Stimulated activated naive B cell treated with anti-CD40 and anti-IgM and Interleukin-4, amounts not matched to agents 10 μg/mL and 1 μg/mL and 100 μg/mL, for 72 hours (primary cell): ENCODE data around the gene ROBO3.

Source experiments
- ATAC-seq, 2 donors: fragments of 150-1000 bp; cut with Tn5 transposase; replicated peaks; 2 replicates each; pipeline ENCODE4 v1.10.0; 2021; ENCODE audit warnings: moderate library complexity in 1 of 2
- DNase-seq: peaks from one replicate; pipeline ENCODE4 v3.0.0; 2021
- H3K27ac Mint-ChIP-seq: one replicate; pipeline ENCODE4 v1.8.0; 2022; ENCODE audit warnings: mild to moderate bottlenecking, mixed read lengths
- H3K27me3 Mint-ChIP-seq, 2 donors: one replicate each; pipeline ENCODE4 v1.8.0; 2022; ENCODE audit warnings: mixed read lengths in 2 of 2
- H3K36me3 Mint-ChIP-seq, 2 donors: one replicate each; pipeline ENCODE4 v1.8.0; 2022; ENCODE audit warnings: mixed read lengths in 2 of 2, mild to moderate bottlenecking in 1 of 2
- H3K4me1 Mint-ChIP-seq, 2 donors: one replicate each; pipeline ENCODE4 v1.8.0; 2022; ENCODE audit warnings: mixed read lengths in 2 of 2, mild to moderate bottlenecking in 1 of 2
- H3K4me3 Mint-ChIP-seq, 2 donors: one replicate each; pipeline ENCODE4 v1.8.0; 2022; ENCODE audit warnings: mild to moderate bottlenecking in 2 of 2, mixed read lengths in 2 of 2, moderate library complexity in 1 of 2
- H3K9me3 Mint-ChIP-seq, 2 donors: one replicate each; pipeline ENCODE4 v1.8.0; 2022; ENCODE audit warnings: mixed read lengths in 2 of 2, mild to moderate bottlenecking in 1 of 2

The ROBO3 gene

GRCh38 chr11:124875943-124876817, 10.9 kb downstream of the ROBO3 start:
- peak; percentile 70 for DNase-seq
- Mint-ChIP-seq H3K27me3 (peaks cover 81 to 84% of the 10 kb centered on the region in 2 donors), H3K27ac (peak overlapping the region; percentile 60), H3K4me3 (peak overlapping the region; percentile 83 to 86), H3K36me3 (no peaks in the 10 kb centered on the region), H3K9me3 (no peaks in the 10 kb centered on the region), H3K4me1 (peaks cover 14 to 25% of the 10 kb centered on the region in 2 donors)
- peak; percentile 91 to 94 for ATAC-seq

- Mint-ChIP-seq H3K4me3 (peak overlapping the region; percentile 83 to 86), H3K27me3 (peaks cover 77 to 79% of the 10 kb centered on the region in 2 donors), H3K9me3 (no peaks in the 10 kb centered on the region), H3K27ac (peak overlapping the region; percentile 60), H3K36me3 (no peaks in the 10 kb centered on the region), H3K4me1 (peaks cover 14 to 25% of the 10 kb centered on the region in 2 donors)
- ATAC-seq, result no peak
- no peak for DNase-seq
These were observed 11.8 kb downstream of the ROBO3 start for GRCh38 chr11:124876818-124877630.

- Mint-ChIP-seq H3K27ac (no peak overlapping the region), H3K9me3 (no peaks in the 10 kb centered on the region)
These were observed 12.3 kb downstream of the ROBO3 start for GRCh38 chr11:124877631-124877909.

GRCh38 chr11:124877910-124878758, 12.9 kb downstream of the ROBO3 start:
- Mint-ChIP-seq H3K4me3 (peak overlapping the region in 1 of 2 donors; percentile 47), H3K4me1 (peaks cover 14 to 25% of the 10 kb centered on the region in 2 donors), H3K36me3 (no peaks in the 10 kb centered on the region), H3K9me3 (no peaks in the 10 kb centered on the region), H3K27ac (no peak overlapping the region), H3K27me3 (peaks cover 66 to 68% of the 10 kb centered on the region in 2 donors)
- DNase-seq, result no peak
- no peak for ATAC-seq

More at GRCh38 chr11:124877631-124877909, 12.3 kb downstream of the ROBO3 start:
- H3K4me1 Mint-ChIP-seq, result peaks cover 14 to 25% of the 10 kb centered on the region in 2 donors
- peak overlapping the region; percentile 83 to 86 for H3K4me3 Mint-ChIP-seq
- no peak for ATAC-seq
- DNase-seq, result no peak
- no peaks in the 10 kb centered on the region for H3K36me3 Mint-ChIP-seq
- H3K27me3 Mint-ChIP-seq, result peaks cover 72 to 74% of the 10 kb centered on the region in 2 donors

GRCh38 chr11:124878759-124879492, 13.7 kb downstream of the ROBO3 start:
- Mint-ChIP-seq H3K9me3 (no peaks in the 10 kb centered on the region), H3K27me3 (peaks cover 61 to 62% of the 10 kb centered on the region in 2 donors), H3K27ac (no peak overlapping the region), H3K4me1 (peaks cover 14 to 25% of the 10 kb centered on the region in 2 donors), H3K4me3 (no peak overlapping the region), H3K36me3 (no peaks in the 10 kb centered on the region)
- ATAC-seq, result no peak
- no peak for DNase-seq

GRCh38 chr11:124879493-124880289, 14.5 kb downstream of the ROBO3 start:
- ATAC-seq (no peak), DNase-seq (no peak)
- Mint-ChIP-seq H3K4me1 (peaks cover 14 to 25% of the 10 kb centered on the region in 2 donors), H3K27me3 (peaks cover 58 to 62% of the 10 kb centered on the region in 2 donors), H3K36me3 (no peaks in the 10 kb centered on the region), H3K9me3 (no peaks in the 10 kb centered on the region), H3K4me3 (no peak overlapping the region), H3K27ac (no peak overlapping the region)

- DNase-seq (no peak), ATAC-seq (no peak)
- Mint-ChIP-seq H3K4me3 (no peak overlapping the region), H3K36me3 (no peaks in the 10 kb centered on the region), H3K9me3 (no peaks in the 10 kb centered on the region), H3K27me3 (peaks cover 54 to 58% of the 10 kb centered on the region in 2 donors), H3K27ac (no peak overlapping the region), H3K4me1 (peaks cover 14 to 25% of the 10 kb centered on the region in 2 donors)
These were observed 15.0 kb downstream of the ROBO3 start for GRCh38 chr11:124880290-124880611.

- Mint-ChIP-seq H3K9me3 (no peaks in the 10 kb centered on the region), H3K36me3 (no peaks in the 10 kb centered on the region), H3K27ac (no peak overlapping the region), H3K27me3 (peaks cover 52 to 58% of the 10 kb centered on the region in 2 donors), H3K4me1 (peaks cover 12 to 18% of the 10 kb centered on the region in 2 donors), H3K4me3 (no peak overlapping the region)
- ATAC-seq (no peak), DNase-seq (no peak)
These were observed 15.7 kb downstream of the ROBO3 start for GRCh38 chr11:124880958-124881357.

GRCh38 chr11:124882339-124883071, 17.3 kb downstream of the ROBO3 start:
- DNase-seq (no peak), ATAC-seq (no peak)

GRCh38 chr11:124884340-124884739, 19.1 kb downstream of the ROBO3 start:
- H3K27ac Mint-ChIP-seq, result no peak overlapping the region
- no peaks in the 10 kb centered on the region for H3K36me3 Mint-ChIP-seq
- DNase-seq (no peak), ATAC-seq (no peak)
- peaks cover 42 to 48% of the 10 kb centered on the region in 2 donors for H3K27me3 Mint-ChIP-seq
- H3K4me1 Mint-ChIP-seq, result no peaks in the 10 kb centered on the region
- no peaks in the 10 kb centered on the region for H3K9me3 Mint-ChIP-seq
- H3K4me3 Mint-ChIP-seq, result no peak overlapping the region

More at GRCh38 chr11:124882339-124883071, 17.3 kb downstream of the ROBO3 start:
- Mint-ChIP-seq H3K36me3 (no peaks in the 10 kb centered on the region), H3K4me3 (no peak overlapping the region), H3K4me1 (peaks cover under 1 to 5% of the 10 kb centered on the region in 2 donors), H3K27me3 (peaks cover 54 to 57% of the 10 kb centered on the region in 2 donors), H3K27ac (no peak overlapping the region), H3K9me3 (no peaks in the 10 kb centered on the region)

- Mint-ChIP-seq H3K27ac (no peak overlapping the region), H3K4me3 (no peak overlapping the region), H3K36me3 (no peaks in the 10 kb centered on the region), H3K9me3 (no peaks in the 10 kb centered on the region), H3K27me3 (peaks cover 42 to 44% of the 10 kb centered on the region in 2 donors), H3K4me1 (no peaks in the 10 kb centered on the region)
- ATAC-seq (no peak), DNase-seq (no peak)
These were observed 19.7 kb downstream of the ROBO3 start for GRCh38 chr11:124884869-124885479.

GRCh38 chr11:124886476-124886875, 21.2 kb downstream of the ROBO3 start:
- Mint-ChIP-seq H3K9me3 (no peaks in the 10 kb centered on the region), H3K4me3 (no peak overlapping the region), H3K4me1 (no peaks in the 10 kb centered on the region), H3K27me3 (peaks cover 32 to 36% of the 10 kb centered on the region in 2 donors), H3K36me3 (no peaks in the 10 kb centered on the region), H3K27ac (no peak overlapping the region)
- no peak for ATAC-seq
- DNase-seq, result no peak
